Chondrocyte (in vitro differentiated cells): ENCODE data around the gene DNPEP. TPM values are rescaled to one million over a fixed set of nuclear protein-coding genes. Genes with fewer than 3 reads are reported as not detected.

Experiments used
- DNase-seq: peaks from one replicate; pipeline ENCODE4 v3.0.0; 2021; ENCODE audit warnings: mixed read lengths, low spot score
- H3K27ac Mint-ChIP-seq: one replicate; pipeline ENCODE4 v1.8.0; 2021; ENCODE audit warnings: mild to moderate bottlenecking, moderate library complexity, mixed read lengths; ENCODE audit not compliant: unreplicated experiment
- H3K27me3 Mint-ChIP-seq: 2 replicates; pipeline ENCODE4 v1.8.0; 2021; ENCODE audit warnings: low read depth, mixed read lengths
- H3K36me3 Mint-ChIP-seq: 2 replicates; pipeline ENCODE4 v1.8.0; 2021; ENCODE audit warnings: low read depth, mixed read lengths
- H3K4me1 Mint-ChIP-seq: 2 replicates; pipeline ENCODE4 v1.8.0; 2021; ENCODE audit warnings: low read depth, mild to moderate bottlenecking, mixed read lengths
- H3K4me3 Mint-ChIP-seq: one replicate; pipeline ENCODE4 v1.8.0; 2021; ENCODE audit warnings: mild to moderate bottlenecking, moderate library complexity, mixed read lengths; ENCODE audit not compliant: unreplicated experiment
- H3K9me3 Mint-ChIP-seq: 2 replicates; pipeline ENCODE4 v1.8.0; 2021; ENCODE audit warnings: low read depth, mixed read lengths
- CTCF ChIP-seq: fragments of 200-600 bp; sonication (generic); IDR thresholded peaks from 2 replicates; pipeline ENCODE4 v1.5.0; 2021; ENCODE audit warnings: antibody characterized with exemption, mild to moderate bottlenecking, moderate library complexity
- total RNA-seq: library from RNA; stranded (reverse); gene quantifications from 3 replicates; pipeline ENCODE4 v1.2.1, GENCODE V29; 2021

Gene DNPEP
- total RNA-seq, 1 donor from 2014 or later: 42.3 TPM

DNA sequence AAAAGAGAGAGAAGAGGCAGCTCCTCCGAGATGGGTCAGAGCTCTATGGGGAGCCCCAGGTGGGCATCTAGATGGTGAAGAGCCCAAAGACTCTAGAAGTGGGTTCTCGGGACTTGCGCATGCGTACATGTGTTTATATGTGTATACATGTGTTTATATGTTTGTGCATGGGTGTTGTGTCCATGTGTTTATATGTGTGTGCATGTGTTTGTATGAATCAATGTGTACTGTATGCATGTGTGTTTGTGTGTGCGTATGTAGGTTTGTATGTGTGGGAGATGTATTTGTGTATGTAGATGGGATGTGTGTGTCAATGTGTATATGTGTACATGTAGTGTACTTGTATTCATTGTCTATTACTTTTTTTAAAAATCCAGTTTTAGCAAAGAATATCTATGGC lies 25.6 kb downstream of the DNPEP start:
- DNase-seq: no peak
- peaks cover 29% of the 10 kb centered on the region for H3K27me3 Mint-ChIP-seq
- no peak overlapping the region for H3K27ac Mint-ChIP-seq
- H3K4me1 Mint-ChIP-seq: peaks cover 19% of the 10 kb centered on the region
- peaks cover 4% of the 10 kb centered on the region for H3K36me3 Mint-ChIP-seq
- no peaks in the 10 kb centered on the region for H3K9me3 Mint-ChIP-seq
- TF ChIP-seq CTCF: no peak
- no peak overlapping the region for H3K4me3 Mint-ChIP-seq

- Mint-ChIP-seq H3K4me3 (peak overlapping the region; percentile 54), H3K4me1 (peaks cover 18% of the 10 kb centered on the region), H3K9me3 (no peaks in the 10 kb centered on the region), H3K36me3 (peaks cover 6% of the 10 kb centered on the region), H3K27me3 (peaks cover 53% of the 10 kb centered on the region), H3K27ac (no peak overlapping the region)
- peak; percentile 83 for DNase-seq
- no peak for TF ChIP-seq CTCF
These were observed 29.3 kb downstream of the DNPEP start for GRCh38 chr2:219358170-219359075.

DNA sequence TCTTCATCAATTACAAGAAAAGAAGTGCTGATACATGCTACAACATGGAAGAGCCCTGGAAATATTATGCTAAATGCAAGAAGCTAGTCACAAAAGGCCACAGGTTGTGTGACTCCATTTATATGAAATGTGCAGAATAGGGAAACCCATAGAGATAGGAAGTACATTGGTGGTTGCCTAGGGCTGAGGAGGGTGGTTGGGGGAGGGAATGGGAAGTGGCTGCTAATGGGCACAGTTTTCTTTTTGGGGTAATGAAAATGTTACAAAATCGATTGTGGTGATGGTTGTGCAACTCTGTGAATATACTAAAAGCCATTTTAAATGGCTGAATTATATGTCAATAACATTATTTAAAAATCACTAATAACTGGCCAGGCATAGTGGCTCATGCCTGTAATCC lies 30.9 kb downstream of the DNPEP start:
- peaks cover 53% of the 10 kb centered on the region for H3K27me3 Mint-ChIP-seq
- no peak overlapping the region for H3K27ac Mint-ChIP-seq
- H3K9me3 Mint-ChIP-seq: no peaks in the 10 kb centered on the region
- no peak overlapping the region for H3K4me3 Mint-ChIP-seq
- DNase-seq: no peak
- TF ChIP-seq CTCF: no peak
- H3K4me1 Mint-ChIP-seq: peaks cover 4% of the 10 kb centered on the region
- H3K36me3 Mint-ChIP-seq: peaks cover 6% of the 10 kb centered on the region

- Mint-ChIP-seq H3K36me3 (peaks cover 2% of the 10 kb centered on the region), H3K27ac (no peak overlapping the region), H3K4me3 (no peak overlapping the region), H3K4me1 (peaks cover 7% of the 10 kb centered on the region), H3K9me3 (no peaks in the 10 kb centered on the region), H3K27me3 (peaks cover 42% of the 10 kb centered on the region)
- no peak for DNase-seq
- TF ChIP-seq CTCF: no peak
These were observed 33.1 kb downstream of the DNPEP start for GRCh38 chr2:219354582-219354981.

DNA sequence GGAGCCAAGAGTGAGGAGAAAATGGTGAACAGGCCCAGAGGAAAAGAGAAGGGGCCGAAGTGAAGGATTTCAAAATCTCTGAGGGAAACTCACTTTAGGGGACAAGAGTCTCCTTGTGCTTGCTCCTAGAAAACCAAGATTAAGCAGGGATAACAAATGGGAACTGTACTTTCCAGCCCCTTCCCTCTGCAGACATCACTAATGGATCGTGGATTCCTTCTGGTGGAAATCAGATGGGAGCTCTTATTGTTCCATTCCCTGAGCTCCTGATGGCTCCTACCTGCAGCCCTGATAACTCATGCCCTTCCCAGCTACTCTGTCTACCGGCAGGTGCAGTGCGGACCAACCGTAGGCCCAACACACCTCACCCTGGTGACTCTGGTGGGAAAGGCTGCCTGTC lies 34.6 kb downstream of the DNPEP start:
- H3K4me1 Mint-ChIP-seq: peaks cover 3% of the 10 kb centered on the region
- TF ChIP-seq CTCF: no peak
- H3K27me3 Mint-ChIP-seq: peaks cover 40% of the 10 kb centered on the region
- H3K4me3 Mint-ChIP-seq: no peak overlapping the region
- no peak overlapping the region for H3K27ac Mint-ChIP-seq
- no peaks in the 10 kb centered on the region for H3K9me3 Mint-ChIP-seq
- no peak for DNase-seq
- H3K36me3 Mint-ChIP-seq: peaks cover 2% of the 10 kb centered on the region
